NOMO-1 treated with dmso at 0.1 percent for 144 hours (cell line): ENCODE results near the gene NEDD9.

Source experiments
- DNase-seq: peaks from one replicate; lab custom pipeline; 2025; ENCODE audit not compliant: unreplicated experiment; lab: John Stamatoyannopoulos, UW

NEDD9 gene

DNA sequence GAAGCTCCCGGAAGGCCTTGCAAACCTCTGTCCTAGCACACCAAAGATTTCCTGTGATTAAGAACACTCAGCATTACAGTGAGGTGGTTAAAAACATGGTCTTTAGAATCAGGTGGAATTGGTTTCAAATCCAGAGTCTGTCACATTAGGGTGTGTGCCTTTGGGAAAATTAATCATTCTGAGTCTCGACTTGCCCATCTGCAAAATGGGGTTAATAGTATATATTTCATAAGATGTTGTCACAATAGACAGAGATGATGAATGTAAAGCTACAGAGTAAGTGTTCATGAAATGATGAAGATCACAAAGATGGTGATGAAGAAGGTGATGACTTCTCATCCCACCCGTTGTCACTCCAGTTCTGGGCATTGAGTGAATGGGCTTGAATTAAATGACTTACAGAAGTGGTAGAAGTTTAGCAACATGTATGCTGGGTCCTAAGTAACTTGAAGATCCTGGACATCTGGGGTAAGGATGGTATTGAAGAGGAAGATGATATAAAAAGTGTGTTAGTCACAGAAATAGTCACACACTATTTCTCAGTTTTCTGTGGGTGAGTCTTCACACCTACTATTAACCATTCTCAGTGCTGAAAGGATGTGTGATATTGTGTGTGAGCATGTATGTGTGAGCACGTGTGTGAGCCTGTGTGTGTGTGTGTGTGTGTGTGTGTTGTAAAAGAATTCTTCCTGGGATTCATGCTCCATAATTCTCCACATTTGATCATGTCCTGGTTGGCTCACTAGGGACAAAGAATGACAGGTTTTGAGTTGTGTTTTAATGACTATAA, 28.0 kb upstream of the NEDD9 start:
- no peak for DNase-seq

DNA sequence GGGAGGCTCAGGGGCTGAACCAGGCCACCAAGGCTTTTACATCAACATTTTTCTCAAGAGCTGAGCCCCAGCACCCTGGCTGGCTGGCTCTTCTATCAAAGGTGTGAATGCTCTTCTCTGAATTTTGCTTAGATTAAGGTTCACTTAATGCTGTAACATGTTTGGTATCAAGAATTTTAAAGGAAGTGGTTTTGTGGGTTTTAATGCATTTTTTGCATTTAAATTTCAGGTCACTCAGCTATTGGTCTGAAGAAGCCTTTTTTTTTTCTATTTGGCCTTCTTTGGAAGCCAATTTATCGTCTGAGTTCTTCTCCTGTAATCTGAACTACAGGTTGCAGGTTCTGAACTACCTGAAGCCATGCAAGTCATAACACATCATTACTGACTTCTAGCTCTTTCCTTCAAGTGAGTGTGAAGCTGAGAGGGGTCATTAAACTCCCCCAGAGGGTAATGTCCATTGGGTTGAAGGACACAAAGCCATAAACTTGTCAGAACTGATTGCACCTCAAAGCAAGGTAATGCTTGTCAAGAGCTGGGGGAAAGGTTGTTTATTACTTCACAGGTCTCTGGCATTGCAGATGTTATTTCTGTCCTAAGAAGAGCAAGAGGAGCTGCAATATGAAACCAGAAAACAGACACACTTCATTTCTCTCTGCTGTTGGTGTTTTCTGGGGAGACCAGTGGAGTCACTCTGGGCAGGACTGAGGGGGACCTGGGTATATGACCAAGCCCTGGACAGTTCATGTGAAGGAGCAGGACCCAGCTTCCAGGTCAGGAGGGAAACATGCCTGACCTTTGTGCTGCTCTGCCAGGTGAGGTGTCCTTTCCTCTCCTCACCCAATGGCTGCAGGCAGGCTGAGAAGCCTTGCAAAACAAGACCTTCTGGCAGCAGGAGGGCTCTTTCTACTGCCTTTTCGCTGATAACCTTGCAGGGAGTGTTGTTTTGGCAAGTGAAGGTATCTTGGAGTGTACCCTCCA, 26.1 kb upstream of the NEDD9 start:
- DNase-seq = no peak

GRCh38 chr6:11255610-11256009, 23.1 kb upstream of the NEDD9 start:
- no peak for DNase-seq

DNA sequence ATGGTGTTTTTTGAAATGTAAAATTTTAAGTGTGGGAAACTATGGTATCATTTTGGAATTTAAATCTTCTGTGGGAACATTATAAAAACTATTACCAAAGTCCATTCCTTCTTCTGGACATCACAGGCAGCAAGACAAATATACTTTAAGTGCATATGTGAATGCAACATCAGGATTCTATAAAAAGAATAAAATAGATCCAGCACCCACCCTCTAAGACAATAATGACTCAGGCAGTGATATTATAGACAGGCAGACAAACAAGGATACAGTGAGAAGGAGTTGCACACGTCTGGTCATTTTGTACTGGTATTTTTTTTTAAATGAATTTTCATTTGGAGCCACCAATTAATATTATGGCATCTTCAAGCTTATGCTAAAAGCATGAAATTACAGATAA, 21.1 kb upstream of the NEDD9 start:
- no peak for DNase-seq

GRCh38 chr6:11251553-11252360, 19.3 kb upstream of the NEDD9 start:
- no peak for DNase-seq

GRCh38 chr6:11250108-11250507, 17.6 kb upstream of the NEDD9 start:
- DNase-seq = no peak

DNA sequence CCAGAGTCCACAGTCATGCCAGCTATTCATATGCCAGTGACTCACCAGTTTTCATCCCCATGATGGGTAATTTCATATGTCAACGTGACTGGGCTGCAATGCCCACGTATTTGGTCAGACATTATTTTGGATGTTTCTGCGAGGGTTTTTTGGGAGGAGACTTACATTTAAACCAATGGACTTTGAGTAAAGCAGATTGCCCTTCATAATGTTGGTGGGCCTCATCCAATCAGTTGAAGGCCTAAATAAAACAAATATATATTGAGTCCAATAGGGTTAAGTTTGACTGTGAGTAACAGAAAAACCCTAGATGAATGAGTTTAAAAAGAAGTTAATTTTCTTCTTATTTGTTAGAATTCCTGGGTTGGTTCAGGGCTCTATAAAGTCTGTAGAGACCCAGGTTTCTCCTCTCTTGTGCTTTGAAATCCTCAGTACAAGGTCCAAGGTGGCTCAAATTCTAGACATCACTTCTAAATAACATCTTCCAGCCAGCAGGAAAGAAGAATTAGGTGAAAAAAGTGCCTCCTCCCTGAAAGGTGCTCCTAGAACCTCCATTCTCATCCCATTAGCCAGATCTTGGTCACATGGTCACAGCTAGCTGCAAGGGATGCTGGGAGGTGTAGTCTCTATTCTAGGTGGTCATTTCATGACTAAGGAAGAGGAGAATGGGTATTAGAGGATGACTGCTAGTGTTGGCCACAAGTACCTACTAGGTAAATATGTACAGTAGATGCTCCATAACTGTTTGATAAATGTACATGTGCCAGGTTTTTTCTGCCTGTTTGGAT, 16.7 kb upstream of the NEDD9 start:
- no peak for DNase-seq

DNA sequence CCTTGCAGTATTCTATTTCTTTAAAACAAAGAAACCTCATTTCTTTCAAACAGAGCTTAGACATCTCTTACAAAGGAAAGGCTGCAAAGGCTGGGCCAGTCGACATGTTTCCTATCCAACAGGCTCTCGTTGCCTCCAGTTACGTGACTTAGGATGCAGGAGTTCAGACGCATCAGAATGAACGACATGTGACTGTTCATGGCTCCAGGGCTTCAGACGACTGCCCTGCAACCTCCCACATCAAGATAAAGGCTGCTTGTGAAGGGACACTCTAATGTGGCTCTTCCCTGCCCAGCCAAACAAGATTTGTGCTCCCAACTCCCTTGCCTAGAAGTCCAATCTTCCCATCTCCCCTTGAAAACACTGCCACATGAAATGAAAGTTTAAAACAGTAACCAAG, 14.3 kb upstream of the NEDD9 start:
- DNase-seq = no peak

- no peak for DNase-seq
These were observed 13.2 kb upstream of the NEDD9 start for GRCh38 chr6:11245381-11246256.

DNA sequence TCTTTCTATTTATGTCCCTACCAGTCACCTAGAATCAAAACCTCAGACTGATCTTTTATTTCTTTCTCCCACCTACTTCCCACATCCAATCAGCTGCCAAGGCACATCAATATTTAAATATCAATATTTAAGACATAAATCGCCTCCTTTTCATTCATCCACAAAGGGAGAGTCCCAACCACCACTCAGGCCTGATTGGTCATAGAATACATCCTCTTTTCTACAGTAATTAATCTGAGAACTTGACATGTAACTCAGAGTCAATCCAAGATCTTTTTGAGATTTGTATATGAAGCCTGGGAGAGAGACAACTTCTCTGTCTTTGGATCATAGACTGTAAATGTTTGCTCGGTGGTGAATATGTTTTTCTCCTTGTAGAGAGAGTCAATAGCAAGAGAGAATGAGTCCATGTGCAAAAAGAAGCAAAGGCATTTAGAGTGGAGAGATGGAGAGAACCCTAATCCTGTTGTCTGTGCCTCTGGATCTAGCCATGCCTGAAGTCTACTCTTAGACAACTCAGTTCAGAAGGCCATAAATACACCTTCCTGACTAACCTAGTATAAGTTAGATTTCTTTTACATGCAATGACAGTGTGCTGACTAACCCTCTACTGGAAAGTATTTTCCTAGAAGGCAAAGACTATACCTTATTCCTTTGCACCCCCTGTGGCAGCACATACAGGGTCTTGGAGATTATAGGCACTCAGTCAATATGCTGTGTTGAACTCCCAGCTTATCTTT, 12.1 kb upstream of the NEDD9 start:
- no peak for DNase-seq

DNA sequence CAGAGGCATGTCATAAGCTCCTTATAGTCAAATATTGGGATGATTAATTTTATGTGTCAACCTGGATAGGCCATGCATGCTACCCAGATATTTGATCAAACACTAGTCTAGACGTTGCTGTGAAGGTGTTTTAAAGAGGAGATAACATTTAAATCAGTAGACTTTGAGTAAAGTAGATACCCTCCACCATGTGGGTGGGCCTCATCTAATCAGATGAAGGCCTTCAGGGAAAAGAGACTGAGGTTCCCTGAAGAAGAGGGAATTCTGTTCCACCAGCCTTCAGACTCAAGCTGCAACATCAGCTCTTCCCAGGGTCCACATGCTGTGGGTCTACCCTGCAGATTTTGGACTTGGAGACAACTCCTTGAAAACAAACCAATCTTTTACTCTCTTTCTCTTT, 11.4 kb upstream of the NEDD9 start:
- DNase-seq = no peak

DNA sequence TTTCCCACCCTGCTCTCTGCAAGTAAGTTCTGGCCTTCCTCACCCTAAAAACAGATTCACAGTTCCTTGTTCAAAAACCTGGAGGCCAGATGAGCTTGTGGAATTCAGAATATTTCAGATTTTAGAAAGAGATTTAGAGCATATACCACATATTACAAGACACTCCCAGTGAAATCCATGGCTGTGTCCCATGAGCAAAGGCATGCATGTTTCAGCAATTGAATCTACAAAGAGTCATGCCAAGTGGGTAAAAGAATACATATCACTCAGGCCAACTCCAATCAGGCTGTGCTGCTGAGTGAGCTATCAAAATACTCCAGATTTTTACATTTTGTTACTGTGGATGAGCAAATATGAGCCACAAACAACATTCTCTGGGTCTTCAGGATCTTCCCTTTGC, 10.2 kb upstream of the NEDD9 start:
- no peak for DNase-seq

GRCh38 chr6:11241793-11242201, 9.3 kb upstream of the NEDD9 start:
- no peak for DNase-seq

GRCh38 chr6:11241154-11241792, 8.8 kb upstream of the NEDD9 start:
- DNase-seq = no peak

- DNase-seq = no peak
These were observed 5.5 kb upstream of the NEDD9 start for GRCh38 chr6:11237956-11238355.

DNA sequence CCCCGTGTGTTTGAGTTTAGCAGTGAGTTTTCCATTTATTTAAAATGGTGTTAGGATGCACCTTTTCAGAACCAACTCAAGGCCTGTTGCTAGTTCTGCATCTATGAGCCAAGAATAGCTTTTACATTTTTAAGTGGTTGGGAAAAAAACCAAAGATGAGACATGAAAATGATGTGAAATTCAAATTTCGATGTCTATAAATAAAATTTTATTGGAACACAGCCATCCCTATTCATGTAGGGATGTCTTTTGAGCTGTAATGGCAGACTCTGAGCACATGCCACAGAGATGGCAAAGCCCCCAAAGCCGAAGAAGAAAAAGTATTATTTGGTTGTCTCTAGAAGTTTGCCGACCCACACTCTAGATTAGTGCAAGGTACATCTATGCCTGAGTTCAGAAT, 5.0 kb upstream of the NEDD9 start:
- DNase-seq = no peak

DNA sequence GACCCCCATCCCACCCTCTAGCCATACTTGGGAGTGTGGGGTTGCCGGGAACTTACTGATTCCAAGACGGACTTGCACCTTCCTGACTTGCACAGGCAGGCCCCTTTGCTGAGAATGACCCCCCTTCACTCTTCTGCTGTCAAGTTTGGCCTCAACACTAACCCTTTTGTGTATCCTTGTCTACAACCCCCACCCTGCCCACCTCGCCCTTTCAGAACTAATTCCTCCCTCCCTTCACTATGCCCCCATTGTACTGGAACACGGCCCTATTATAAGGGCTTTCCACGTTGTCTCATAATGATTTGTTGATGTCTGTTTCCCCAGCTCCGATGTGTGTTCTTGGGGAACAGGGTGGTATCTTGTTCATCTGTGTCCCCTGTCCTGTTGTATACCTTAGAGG, 4.4 kb upstream of the NEDD9 start:
- no peak for DNase-seq

GRCh38 chr6:11236076-11236750, 3.7 kb upstream of the NEDD9 start:
- no peak for DNase-seq
